ENCODE measurements around the gene GSKIP.
A peak's percentile ranks its signal among the peaks of the same experiment; 100 is the strongest.

Gene GSKIP

GRCh38 chr14:96363751-96364336 lies 518 bp downstream of the GSKIP start (continued):
- TF ChIP-seq, protein P1, sequence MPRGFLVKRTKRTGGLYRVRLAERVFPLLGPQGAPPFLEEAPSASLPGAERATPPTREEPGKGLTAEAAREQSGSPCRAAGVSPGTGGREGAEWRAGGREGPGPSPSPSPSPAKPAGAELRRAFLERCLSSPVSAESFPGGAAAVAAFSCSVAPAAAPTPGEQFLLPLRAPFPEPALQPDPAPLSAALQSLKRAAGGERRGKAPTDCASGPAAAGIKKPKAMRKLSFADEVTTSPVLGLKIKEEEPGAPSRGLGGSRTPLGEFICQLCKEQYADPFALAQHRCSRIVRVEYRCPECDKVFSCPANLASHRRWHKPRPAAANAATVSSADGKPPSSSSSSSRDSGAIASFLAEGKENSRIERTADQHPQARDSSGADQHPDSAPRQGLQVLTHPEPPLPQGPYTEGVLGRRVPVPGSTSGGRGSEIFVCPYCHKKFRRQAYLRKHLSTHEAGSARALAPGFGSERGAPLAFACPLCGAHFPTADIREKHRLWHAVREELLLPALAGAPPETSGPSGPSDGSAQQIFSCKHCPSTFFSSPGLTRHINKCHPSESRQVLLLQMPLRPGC (tag by site-specific recombination; IDR thresholded peaks at IDR 0.05): no peak
- TF ChIP-seq ZNF202 (tag by site-specific recombination; IDR thresholded peaks at IDR 0.05; ENCODE audit: borderline replicate concordance) (no peak), BCL11B (tag by site-specific recombination; IDR thresholded peaks at IDR 0.05; ENCODE audit: low read depth) (0 out of 2 replicates have a peak, but pooled peaks have one; percentile 14), ZSCAN16 (tag by site-specific recombination; IDR thresholded peaks at IDR 0.05) (0 out of 2 replicates have a peak, but pooled peaks have one; percentile 22), ZNF707 (tag by site-specific recombination; IDR thresholded peaks at IDR 0.05) (no peak), ZNF561 (tag by site-specific recombination; IDR thresholded peaks at IDR 0.05; ENCODE audit: borderline replicate concordance) (no peak), ZBTB20 (tag by site-specific recombination; IDR thresholded peaks at IDR 0.05) (peak; percentile 89), ZBTB8A (tag by site-specific recombination; IDR thresholded peaks at IDR 0.05) (peak; percentile 9; the same call in 1 of the 2 replicates), ZNF341 (tag by site-specific recombination; IDR thresholded peaks at IDR 0.05; ENCODE audit: low read depth) (peak; percentile 80), PRDM10 (tag by site-specific recombination; IDR thresholded peaks at IDR 0.05) (peak; percentile 43; the same call in 1 of the 2 replicates), ZNF426 (tag by site-specific recombination; IDR thresholded peaks at IDR 0.05) (no peak), SP2 (tag by site-specific recombination; IDR thresholded peaks at IDR 0.05) (peak; percentile 60), ZNF600 (tag by site-specific recombination; IDR thresholded peaks at IDR 0.05) (peak; percentile 89)
- TF ChIP-seq, protein P2, sequence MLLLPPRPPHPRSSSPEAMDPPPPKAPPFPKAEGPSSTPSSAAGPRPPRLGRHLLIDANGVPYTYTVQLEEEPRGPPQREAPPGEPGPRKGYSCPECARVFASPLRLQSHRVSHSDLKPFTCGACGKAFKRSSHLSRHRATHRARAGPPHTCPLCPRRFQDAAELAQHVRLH (tag by site-specific recombination; IDR thresholded peaks at IDR 0.05): no peak
- TF ChIP-seq, protein P3, sequence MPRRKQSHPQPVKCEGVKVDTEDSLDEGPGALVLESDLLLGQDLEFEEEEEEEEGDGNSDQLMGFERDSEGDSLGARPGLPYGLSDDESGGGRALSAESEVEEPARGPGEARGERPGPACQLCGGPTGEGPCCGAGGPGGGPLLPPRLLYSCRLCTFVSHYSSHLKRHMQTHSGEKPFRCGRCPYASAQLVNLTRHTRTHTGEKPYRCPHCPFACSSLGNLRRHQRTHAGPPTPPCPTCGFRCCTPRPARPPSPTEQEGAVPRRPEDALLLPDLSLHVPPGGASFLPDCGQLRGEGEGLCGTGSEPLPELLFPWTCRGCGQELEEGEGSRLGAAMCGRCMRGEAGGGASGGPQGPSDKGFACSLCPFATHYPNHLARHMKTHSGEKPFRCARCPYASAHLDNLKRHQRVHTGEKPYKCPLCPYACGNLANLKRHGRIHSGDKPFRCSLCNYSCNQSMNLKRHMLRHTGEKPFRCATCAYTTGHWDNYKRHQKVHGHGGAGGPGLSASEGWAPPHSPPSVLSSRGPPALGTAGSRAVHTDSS (tag by site-specific recombination; IDR thresholded peaks at IDR 0.05): 0 out of 2 replicates have a peak, but pooled peaks have one; percentile 4

- Histone ChIP-seq H3K27ac (ENCODE audit: extremely low read depth, low read depth, low read length) (no peak overlapping the region), H3K4me3 (ENCODE audit: low read depth, low read length) (peak overlapping the region; percentile 80), H3K36me3 (ENCODE audit: control insufficient read depth in 2 of 2, insufficient read depth in 1 of 2, low read length in 2 of 2) (no peaks in the 10 kb centered on the region), H3K9me3 (ENCODE audit: control insufficient read depth, insufficient read depth, low read depth, low read length) (no peaks in the 10 kb centered on the region), H3K4me1 (ENCODE audit: control insufficient read depth, insufficient read depth, low read length) (peaks cover 18% of the 10 kb centered on the region)
- TF ChIP-seq ZNF121 (tag by site-specific recombination; IDR thresholded peaks at IDR 0.05) (peak; percentile 32; the same call in 1 of the 2 replicates), PRDM1 (tag by site-specific recombination; IDR thresholded peaks at IDR 0.05) (peak; percentile 51; the same call in 1 of the 2 replicates)
- TF ChIP-seq, protein P3 (tag by site-specific recombination; IDR thresholded peaks at IDR 0.05): no peak
- CTCF ChIA-PET: no interaction called here
- POLR2A ChIA-PET: no interaction called here
Measured at GRCh38 chr14:96364962-96365361, 1.6 kb downstream of the GSKIP start.
